Loucy (cell line): ENCODE results near the gene BICRA.

ENCODE experiments used
- CTCF ChIP-seq: fragments of 200-600 bp; sonication (generic); conservative IDR thresholded peaks from 2 replicates; pipeline ENCODE4 v1.5.1; 2014; ENCODE audit warnings: mild to moderate bottlenecking, antibody characterized with exemption, low read length
- EZH2phosphoT487 ChIP-seq: fragments of 200-600 bp; IDR thresholded peaks from 2 replicates; pipeline ENCODE4 v1.6.1; 2018; ENCODE audit warnings: antibody characterized with exemption, mild to moderate bottlenecking, moderate library complexity, borderline replicate concordance

GRCh38 chr19:47752440-47753211 is 143.7 kb downstream of the BICRA start:
- no peak for TF ChIP-seq CTCF
- TF ChIP-seq EZH2phosphoT487, result no peak
